GM19328 (cell line): ENCODE data around the gene HCAR2.
"Not testable (repeated sequence)": the region's sequence is repeated elsewhere in the genome, so short reads cannot be mapped to it uniquely, and the experiment has no call there.

ENCODE experiments used
- ATAC-seq: cut with Tn5 transposase; IDR thresholded peaks from one replicate; pipeline ENCODE4 v1.9.1; 2021; ENCODE audit warnings: mild to moderate bottlenecking, moderate library complexity; ENCODE audit not compliant: unreplicated experiment

Gene HCAR2

DNA sequence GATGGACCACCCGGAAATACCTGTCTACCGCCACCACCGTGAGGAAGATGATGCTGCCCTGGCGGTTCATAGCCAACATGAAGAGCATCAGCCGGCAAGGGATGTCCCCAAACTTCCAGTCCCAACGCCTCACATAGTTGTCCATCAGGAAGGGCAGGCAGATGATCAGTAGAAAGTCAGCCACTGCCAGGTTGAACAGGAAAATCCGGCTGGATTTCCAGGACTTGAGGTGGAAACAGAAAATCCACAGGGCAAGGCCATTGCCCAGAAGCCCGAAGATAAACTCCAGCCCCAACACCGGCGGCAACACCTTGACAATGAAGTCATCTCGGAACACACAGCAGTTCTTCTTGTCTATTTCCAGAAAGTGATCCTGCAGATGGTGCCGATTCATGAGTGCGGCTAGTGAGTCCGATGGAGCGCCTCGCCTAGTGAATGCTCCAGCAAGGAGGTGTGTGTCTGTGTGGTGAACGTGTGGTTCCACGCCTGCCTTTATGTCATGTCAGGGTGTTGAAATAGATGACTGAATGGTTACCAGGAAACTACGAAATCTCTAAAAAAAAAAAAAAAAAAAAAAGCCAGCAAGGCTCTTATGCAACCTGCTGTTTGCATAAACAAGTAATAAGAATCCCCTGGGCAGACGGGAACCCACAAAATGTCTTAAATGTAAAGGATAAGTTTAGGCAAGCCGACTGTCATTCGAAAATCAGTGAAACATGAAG is at the start of gene HCAR2:
HCAR2 (minus strand) TSS at position 468 of the 722 bp plus-strand sequence; CDS start at position 394, 74 bp downstream.
- not testable (repeated sequence) for ATAC-seq

GRCh38 chr12:122752464-122753318 is 49.5 kb upstream of the HCAR2 start, which contains the start of gene DENR:
Gene DENR, plus strand, starts transcription at chr12:122752824. Its CDS starts 878 bp downstream, at chr12:122753702.
- ATAC-seq = peak; percentile 92

DNA sequence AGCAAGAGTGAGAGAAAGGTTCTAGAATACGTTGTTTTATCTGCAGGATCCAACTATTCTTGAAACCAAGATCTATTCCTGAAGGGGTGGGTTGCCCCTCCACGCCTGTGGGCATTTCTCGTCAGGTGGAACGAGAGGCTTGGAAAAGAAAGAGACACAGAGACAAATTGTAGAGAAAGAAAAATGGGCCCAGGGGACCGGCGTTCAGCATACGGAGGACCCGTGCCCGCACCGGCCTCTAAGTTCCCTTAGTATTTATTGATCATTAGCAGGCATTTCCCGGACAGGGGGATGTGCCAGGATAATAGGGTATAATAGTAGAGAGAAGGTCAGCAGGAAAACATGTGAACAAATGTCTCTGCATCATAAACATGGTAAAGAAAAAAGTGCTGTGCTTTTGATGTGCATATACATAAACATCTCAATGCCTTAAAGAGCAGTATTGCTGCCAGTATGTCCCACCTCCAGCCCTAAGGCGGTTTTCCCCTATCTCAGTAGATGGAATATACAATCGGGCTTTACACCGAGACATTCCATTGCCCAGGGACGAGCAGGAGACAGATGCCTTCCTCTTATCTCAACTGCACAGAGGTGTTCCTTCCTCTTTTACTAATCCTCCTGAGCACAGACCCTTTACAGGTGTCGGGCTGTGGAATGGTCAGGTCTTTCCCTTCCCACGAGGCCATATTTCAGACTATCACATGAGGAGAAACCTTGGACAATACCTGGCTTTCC is 47.8 kb upstream of the HCAR2 start:
- ATAC-seq = not testable (repeated sequence)

GRCh38 chr12:122749569-122750332 is 46.6 kb upstream of the HCAR2 start:
- no peak for ATAC-seq

- no peak for ATAC-seq
Observed at GRCh38 chr12:122747224-122748135, 44.3 kb upstream of the HCAR2 start.

DNA sequence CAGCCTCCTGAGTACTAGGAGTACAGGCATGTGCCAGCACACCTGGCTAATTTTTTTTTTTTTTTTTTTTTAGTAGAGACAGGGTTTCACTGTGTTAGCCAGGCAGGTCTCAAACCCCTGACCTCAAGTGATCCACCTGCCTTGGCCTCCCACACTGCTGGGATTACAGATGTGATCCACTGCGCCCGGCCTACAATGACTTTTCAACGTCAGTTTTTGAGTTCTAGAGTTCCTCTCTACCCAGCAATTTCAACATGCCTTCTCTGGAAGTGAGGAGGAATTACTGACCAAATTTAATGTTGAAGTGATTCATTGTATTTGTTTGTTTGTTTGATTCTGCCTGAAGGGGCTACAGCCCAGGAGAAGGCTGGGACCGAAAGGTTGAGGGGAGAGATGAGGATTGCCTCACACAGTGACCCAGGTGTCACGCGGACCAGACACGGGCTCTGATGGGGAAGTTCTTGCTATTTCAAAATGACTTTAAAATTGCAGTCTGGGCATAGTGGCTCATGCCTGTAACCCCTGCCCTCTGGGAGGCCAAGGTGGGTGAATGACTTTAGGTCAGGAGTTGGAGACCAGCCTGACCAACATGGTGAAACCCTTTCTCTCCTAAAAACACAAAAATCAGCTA is 40.9 kb upstream of the HCAR2 start:
- no peak for ATAC-seq

DNA sequence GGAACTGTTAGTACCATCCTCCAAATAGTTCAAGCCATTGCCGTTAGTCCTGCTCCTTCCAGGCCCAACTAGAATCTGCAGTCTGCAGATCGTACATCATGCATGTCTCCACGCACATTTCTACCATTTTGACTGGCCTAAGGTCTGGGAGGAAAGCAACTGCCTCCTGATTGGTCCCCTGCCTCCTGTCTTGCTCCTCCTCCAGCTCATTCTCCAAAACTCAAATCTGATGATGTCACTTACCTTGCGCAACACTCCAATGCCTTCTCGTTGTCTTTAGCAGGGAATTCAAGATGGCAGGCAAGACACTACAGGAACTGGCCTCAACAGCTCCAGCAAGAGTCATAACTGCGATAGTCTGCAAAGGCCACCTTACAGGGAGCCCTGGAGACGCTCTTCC is 37.2 kb upstream of the HCAR2 start:
- no peak for ATAC-seq

DNA sequence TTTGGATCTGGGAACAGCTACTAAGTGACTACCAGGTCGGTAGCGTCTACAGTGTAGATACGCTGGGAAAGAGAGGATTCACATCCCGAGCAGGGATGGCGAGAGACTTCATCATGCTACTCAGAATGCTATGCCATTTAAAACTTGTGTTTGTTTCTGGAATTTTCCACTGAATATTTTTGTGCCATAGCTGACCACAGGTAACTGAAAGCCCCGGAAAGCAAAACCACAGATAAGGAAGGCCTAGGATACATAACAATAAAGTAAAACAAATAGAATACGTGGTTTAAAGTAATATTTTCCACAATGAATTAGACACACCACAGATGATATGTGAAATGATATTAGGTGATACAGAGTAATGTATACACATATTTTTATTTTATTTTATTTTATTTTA is 35.4 kb upstream of the HCAR2 start:
- no peak for ATAC-seq

DNA sequence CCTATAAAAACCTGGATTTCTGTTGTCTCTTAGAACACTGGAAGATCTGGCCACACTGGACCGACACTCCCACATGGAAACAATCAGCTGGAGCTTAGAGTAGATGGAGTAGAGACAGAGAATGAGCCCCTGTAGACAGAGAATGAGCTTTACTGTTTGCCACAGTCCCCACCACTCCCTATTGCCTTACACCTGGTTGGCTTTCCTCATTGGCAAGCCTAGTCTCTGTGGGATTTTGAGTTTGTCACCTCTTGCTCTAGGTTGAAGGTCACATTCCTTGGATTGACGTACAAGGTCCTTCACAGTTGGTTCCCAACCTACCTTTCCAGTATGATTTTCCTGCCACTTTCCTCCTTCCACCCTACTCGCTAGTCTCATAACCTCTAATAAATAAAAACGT is 29.5 kb upstream of the HCAR2 start:
- no peak for ATAC-seq

GRCh38 chr12:122732170-122732569 is 29.0 kb upstream of the HCAR2 start:
- ATAC-seq = no peak

GRCh38 chr12:122730215-122731014 is 27.3 kb upstream of the HCAR2 start, which contains the start of gene HCAR1:
Gene HCAR1, minus strand, starts transcription at chr12:122730844. Its CDS starts 505 bp downstream, at chr12:122730339.
- ATAC-seq = no peak

GRCh38 chr12:122729583-122730214 is 26.5 kb upstream of the HCAR2 start:
- ATAC-seq = no peak

GRCh38 chr12:122726080-122726558 is 23.0 kb upstream of the HCAR2 start:
- no peak for ATAC-seq

DNA sequence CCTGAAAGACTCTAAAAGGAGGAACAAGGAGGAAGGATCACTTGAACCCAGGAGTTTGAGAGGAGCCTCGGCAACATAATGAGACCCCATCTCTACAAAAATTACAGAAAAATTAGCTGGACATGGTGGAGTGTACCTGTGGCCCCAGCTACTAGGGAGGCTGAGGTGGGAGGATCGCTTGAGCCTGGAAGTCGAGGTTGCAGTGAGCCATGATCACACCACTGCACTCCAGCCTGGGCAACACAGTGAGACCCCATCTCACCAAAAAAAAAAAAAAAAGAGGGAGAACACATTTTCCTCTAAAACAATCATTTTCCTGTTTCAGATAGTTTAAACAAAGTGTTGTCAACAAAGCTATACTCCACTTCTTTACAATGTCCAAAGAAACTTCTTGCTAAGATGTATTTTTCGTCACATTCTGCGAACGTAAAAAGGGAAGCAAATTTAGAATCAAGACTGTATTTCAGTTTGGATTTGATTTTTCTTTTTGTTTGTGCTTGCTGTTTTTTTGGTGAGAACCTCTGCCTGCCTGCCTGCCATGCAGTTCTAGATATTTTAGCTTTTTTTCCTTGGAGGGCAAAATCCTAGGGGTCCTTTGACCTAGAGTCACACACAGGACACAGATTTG is 22.4 kb upstream of the HCAR2 start:
- ATAC-seq = no peak

DNA sequence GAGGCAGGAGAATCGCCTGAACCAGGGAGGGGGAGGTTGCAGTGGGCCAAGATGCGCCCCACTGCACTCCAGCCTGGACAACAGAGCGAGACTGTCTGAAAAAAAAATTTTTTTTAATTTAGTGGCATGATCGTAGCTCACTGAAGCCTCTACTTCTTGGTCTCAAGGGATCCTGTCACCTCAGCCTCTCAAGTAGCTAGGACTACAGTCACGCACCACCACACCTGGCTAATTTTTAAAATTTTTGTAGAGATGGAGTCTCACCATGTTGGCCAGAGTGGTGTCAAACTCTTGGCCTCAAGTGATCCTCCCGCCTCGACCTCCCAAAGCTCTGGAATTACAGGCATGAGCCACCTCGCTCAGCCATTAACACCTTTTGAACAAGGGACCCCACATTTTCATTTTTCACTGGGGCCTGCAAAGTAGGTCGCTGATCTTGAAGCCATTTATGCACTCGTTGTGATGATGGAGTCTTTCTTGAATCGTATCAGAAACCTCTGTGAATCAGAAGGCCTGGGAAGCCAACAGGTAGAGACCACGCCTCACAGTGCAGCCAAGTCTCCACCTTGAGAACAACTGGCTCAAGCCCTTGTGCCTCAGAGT is 21.6 kb upstream of the HCAR2 start:
- no peak for ATAC-seq

DNA sequence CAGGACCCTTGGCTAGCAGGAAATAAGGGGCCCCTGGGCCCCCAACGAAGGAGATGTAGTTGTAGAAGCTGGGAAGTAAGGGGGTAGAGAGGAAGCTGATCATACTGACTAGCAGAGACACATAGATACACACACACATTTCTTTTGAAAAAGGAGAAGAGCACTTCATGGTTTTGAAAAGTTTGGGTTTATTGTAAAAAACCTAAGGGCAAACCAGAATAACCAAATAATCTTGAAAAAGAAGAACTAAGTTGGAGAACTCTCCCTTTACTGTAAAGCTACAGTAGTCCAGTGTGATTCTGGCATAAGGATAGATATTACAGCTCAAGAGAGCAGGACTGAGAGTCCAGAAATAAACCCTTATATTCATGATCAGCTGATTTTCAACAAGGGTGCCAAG is 19.2 kb upstream of the HCAR2 start:
- ATAC-seq = no peak
